ENCODE data around the gene NRCAM. TPM values are rescaled to one million over a fixed set of nuclear protein-coding genes. Genes with fewer than 3 reads are reported as not detected.

Gene NRCAM
- total RNA-seq, 1 donor from 2014 or later = 9.5 TPM

- H3K9me3 Mint-ChIP-seq (ENCODE audit: low read depth) = no peaks in the 10 kb centered on the region
- no peaks in the 10 kb centered on the region for H3K4me1 Mint-ChIP-seq (ENCODE audit: low read depth)
- DNase-seq (ENCODE audit: low spot score) = no peak
- H3K27me3 Mint-ChIP-seq (ENCODE audit: low read depth) = no peaks in the 10 kb centered on the region
- H3K4me3 Mint-ChIP-seq (ENCODE audit: unreplicated experiment) = no peak overlapping the region
- no peaks in the 10 kb centered on the region for H3K36me3 Mint-ChIP-seq (ENCODE audit: low read depth)
- no peak overlapping the region for H3K27ac Mint-ChIP-seq (ENCODE audit: unreplicated experiment)
- TF ChIP-seq, protein P1, sequence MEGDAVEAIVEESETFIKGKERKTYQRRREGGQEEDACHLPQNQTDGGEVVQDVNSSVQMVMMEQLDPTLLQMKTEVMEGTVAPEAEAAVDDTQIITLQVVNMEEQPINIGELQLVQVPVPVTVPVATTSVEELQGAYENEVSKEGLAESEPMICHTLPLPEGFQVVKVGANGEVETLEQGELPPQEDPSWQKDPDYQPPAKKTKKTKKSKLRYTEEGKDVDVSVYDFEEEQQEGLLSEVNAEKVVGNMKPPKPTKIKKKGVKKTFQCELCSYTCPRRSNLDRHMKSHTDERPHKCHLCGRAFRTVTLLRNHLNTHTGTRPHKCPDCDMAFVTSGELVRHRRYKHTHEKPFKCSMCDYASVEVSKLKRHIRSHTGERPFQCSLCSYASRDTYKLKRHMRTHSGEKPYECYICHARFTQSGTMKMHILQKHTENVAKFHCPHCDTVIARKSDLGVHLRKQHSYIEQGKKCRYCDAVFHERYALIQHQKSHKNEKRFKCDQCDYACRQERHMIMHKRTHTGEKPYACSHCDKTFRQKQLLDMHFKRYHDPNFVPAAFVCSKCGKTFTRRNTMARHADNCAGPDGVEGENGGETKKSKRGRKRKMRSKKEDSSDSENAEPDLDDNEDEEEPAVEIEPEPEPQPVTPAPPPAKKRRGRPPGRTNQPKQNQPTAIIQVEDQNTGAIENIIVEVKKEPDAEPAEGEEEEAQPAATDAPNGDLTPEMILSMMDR (IDR thresholded peaks at IDR 0.05) = no peak
Observed at GRCh38 chr7:108102671-108103312, 353.4 kb downstream of the NRCAM start.

- Mint-ChIP-seq H3K9me3 (ENCODE audit: low read depth) (no peaks in the 10 kb centered on the region), H3K36me3 (ENCODE audit: low read depth) (no peaks in the 10 kb centered on the region), H3K4me3 (ENCODE audit: unreplicated experiment) (no peak overlapping the region), H3K4me1 (ENCODE audit: low read depth) (no peaks in the 10 kb centered on the region), H3K27ac (ENCODE audit: unreplicated experiment) (no peak overlapping the region), H3K27me3 (ENCODE audit: low read depth) (no peaks in the 10 kb centered on the region)
- DNase-seq (ENCODE audit: low spot score) = no peak
- TF ChIP-seq, protein P1 (IDR thresholded peaks at IDR 0.05) = no peak
Observed at GRCh38 chr7:108101759-108102158, 354.5 kb downstream of the NRCAM start.

GRCh38 chr7:108099713-108100112, 356.5 kb downstream of the NRCAM start:
- H3K27me3 Mint-ChIP-seq (ENCODE audit: low read depth) = no peaks in the 10 kb centered on the region
- H3K4me1 Mint-ChIP-seq (ENCODE audit: low read depth) = peaks cover 16% of the 10 kb centered on the region
- no peak overlapping the region for H3K27ac Mint-ChIP-seq (ENCODE audit: unreplicated experiment)
- no peaks in the 10 kb centered on the region for H3K9me3 Mint-ChIP-seq (ENCODE audit: low read depth)
- H3K4me3 Mint-ChIP-seq (ENCODE audit: unreplicated experiment) = no peak overlapping the region
- TF ChIP-seq, protein P1 (IDR thresholded peaks at IDR 0.05) = no peak
- no peaks in the 10 kb centered on the region for H3K36me3 Mint-ChIP-seq (ENCODE audit: low read depth)
- DNase-seq (ENCODE audit: low spot score) = no peak

- Mint-ChIP-seq H3K4me3 (ENCODE audit: unreplicated experiment) (no peak overlapping the region), H3K4me1 (ENCODE audit: low read depth) (peaks cover 32% of the 10 kb centered on the region), H3K27me3 (ENCODE audit: low read depth) (no peaks in the 10 kb centered on the region), H3K27ac (ENCODE audit: unreplicated experiment) (no peak overlapping the region), H3K9me3 (ENCODE audit: low read depth) (no peaks in the 10 kb centered on the region), H3K36me3 (ENCODE audit: low read depth) (no peaks in the 10 kb centered on the region)
- TF ChIP-seq, protein P1 (IDR thresholded peaks at IDR 0.05) = peak; percentile 68
- DNase-seq (ENCODE audit: low spot score) = no peak
Observed at GRCh38 chr7:108097703-108098102, 358.5 kb downstream of the NRCAM start.

Other genes with a start within 250 kb of the NRCAM start
- gene PNPLA8, start 69.7 kb upstream of the NRCAM start, total RNA-seq = 25.2 to 26.8 TPM (median 26.2 TPM) in 3 replicates
- 22.4 to 31.4 TPM (median 25.9 TPM) in 3 replicates for gene THAP5, start 113.3 kb upstream of the NRCAM start, total RNA-seq
- gene DNAJB9, start 113.4 kb upstream of the NRCAM start, total RNA-seq = 22.0 to 29.2 TPM (median 29.0 TPM) in 3 replicates